GM12874 (cell line): ENCODE results near the gene TBCA.

Experiments used
- CTCF ChIP-seq: IDR thresholded peaks from 2 replicates; pipeline ENCODE4 v1.5.1; 2011; ENCODE audit warnings: low read depth, mild to moderate bottlenecking, control low read depth, low read length, moderate library complexity; ENCODE audit not compliant: insufficient read depth

Gene TBCA

GRCh38 chr5:77707791-77708190 lies 68.3 kb downstream of the TBCA start:
- TF ChIP-seq CTCF, result no peak

- TF ChIP-seq CTCF, result no peak
Measured at GRCh38 chr5:77698920-77699319, 77.2 kb downstream of the TBCA start.

- no peak for TF ChIP-seq CTCF
Measured at GRCh38 chr5:77697692-77698091, 78.4 kb downstream of the TBCA start.

- TF ChIP-seq CTCF, result no peak
Measured at GRCh38 chr5:77696120-77696519, 80.0 kb downstream of the TBCA start.

- no peak for TF ChIP-seq CTCF
Measured at GRCh38 chr5:77693913-77694312, 82.2 kb downstream of the TBCA start.

GRCh38 chr5:77683171-77683732 lies 92.9 kb downstream of the TBCA start:
- TF ChIP-seq CTCF, result no peak

- no peak for TF ChIP-seq CTCF
Measured at GRCh38 chr5:77670526-77670925, 105.6 kb downstream of the TBCA start.
